ENCODE results near the gene ATP11A. TPM values are rescaled to one million over a fixed set of nuclear protein-coding genes. Genes with fewer than 3 reads are reported as not detected.
A peak's percentile ranks its signal among the peaks of the same experiment; 100 is the strongest.

Gene ATP11A
- total and polyA plus RNA-seq, 7 donors, result 3.9 to 48.6 (median 26.4) TPM

GRCh38 chr13:112687836-112688559 lies 1.8 kb upstream of the ATP11A start:
- peaks cover 10% of the 10 kb centered on the region for H3K4me1 ChIP-seq
- no peak overlapping the region for H3K4me3 ChIP-seq
- intact Hi-C loops (cut with DNase I), result loop anchor here in 1 of 2 donors (5.0 kb wide), 1 partner anchor 46 kb away; no protein-coding TSS in a partner anchor
- no peaks in the 10 kb centered on the region for H3K36me3 ChIP-seq (ENCODE audit: insufficient read depth in 1 of 2, low read depth in 1 of 2)
- ATAC-seq (no peak), DNase-seq (no peak)
- H3K27me3 ChIP-seq (ENCODE audit: insufficient read depth in 3 of 3, low read length in 2 of 3), result no peaks in the 10 kb centered on the region
- 86 to 92% (median 87%) methylated on average over 10 of the region's 10 CpGs for WGBS, 3 donors
- TF ChIP-seq CTCF (IDR thresholded peaks at IDR 0.05), result no peak
- no peak overlapping the region for H3K27ac ChIP-seq
- H3K9me3 ChIP-seq, result no peaks in the 10 kb centered on the region

GRCh38 chr13:112688560-112689302 lies 1.1 kb upstream of the ATP11A start:
- ATAC-seq (no peak), DNase-seq (no peak)
- intact Hi-C loops (cut with DNase I), result loop anchor here in 1 of 2 donors (5.0 kb wide), 1 partner anchor 46 kb away; no protein-coding TSS in a partner anchor
- peaks cover 15% of the 10 kb centered on the region for H3K4me1 ChIP-seq
- no peaks in the 10 kb centered on the region for H3K9me3 ChIP-seq
- peak overlapping the region; percentile 92 for H3K27ac ChIP-seq
- peak overlapping the region; percentile 96 for H3K4me3 ChIP-seq
- H3K36me3 ChIP-seq (ENCODE audit: insufficient read depth in 1 of 2, low read depth in 1 of 2), result no peaks in the 10 kb centered on the region
- no peak for TF ChIP-seq CTCF (IDR thresholded peaks at IDR 0.05)
- no peaks in the 10 kb centered on the region for H3K27me3 ChIP-seq (ENCODE audit: insufficient read depth in 3 of 3, low read length in 2 of 3)
- WGBS, 3 donors, result 41 to 57% (median 42%) methylated on average over 15 of the region's 15 CpGs

GRCh38 chr13:112690283-112690929 lies 568 bp downstream of the ATP11A start:
- no peaks in the 10 kb centered on the region for H3K27me3 ChIP-seq (ENCODE audit: insufficient read depth in 3 of 3, low read length in 2 of 3)
- H3K36me3 ChIP-seq (ENCODE audit: insufficient read depth in 1 of 2, low read depth in 1 of 2), result no peaks in the 10 kb centered on the region
- WGBS, 3 donors, result 0 to 1% (median 0%) methylated on average over 51 to 77 of the region's 77 CpGs
- H3K27ac ChIP-seq, result peak overlapping the region; percentile 92
- peaks cover 27% of the 10 kb centered on the region for H3K4me1 ChIP-seq
- intact Hi-C loops (cut with DNase I), result loop anchor here (2.0 to 5.0 kb wide), 3 partner anchors 20 to 52 kb away; no protein-coding TSS in a partner anchor
- H3K4me3 ChIP-seq, result peak overlapping the region; percentile 96
- no peaks in the 10 kb centered on the region for H3K9me3 ChIP-seq
- DNase-seq, result peak; percentile 56 to 73
- peak; percentile 1 to 15 (median 8) for ATAC-seq
- TF ChIP-seq CTCF (IDR thresholded peaks at IDR 0.05), result no peak

GRCh38 chr13:112692104-112692503 lies 2.3 kb downstream of the ATP11A start:
- DNase-seq (no peak), ATAC-seq (no peak)
- intact Hi-C loops (cut with DNase I), result loop anchor here (5.0 kb wide), 2 partner anchors 35 to 50 kb away; no protein-coding TSS in a partner anchor
- H3K4me3 ChIP-seq, result peak overlapping the region; percentile 96
- H3K27me3 ChIP-seq (ENCODE audit: insufficient read depth in 3 of 3, low read length in 2 of 3), result no peaks in the 10 kb centered on the region
- no peaks in the 10 kb centered on the region for H3K36me3 ChIP-seq (ENCODE audit: insufficient read depth in 1 of 2, low read depth in 1 of 2)
- 71 to 78% (median 75%) methylated on average over 11 of the region's 11 CpGs for WGBS, 3 donors
- H3K4me1 ChIP-seq, result peaks cover 27% of the 10 kb centered on the region
- no peak overlapping the region for H3K27ac ChIP-seq
- H3K9me3 ChIP-seq, result no peaks in the 10 kb centered on the region
- no peak for TF ChIP-seq CTCF (IDR thresholded peaks at IDR 0.05)

Data from psoas muscle (tissue), 8 donors.